ENCODE data around the gene RIN3. TPM values are rescaled to one million over a fixed set of nuclear protein-coding genes. Genes with fewer than 3 reads are reported as not detected.

Gene RIN3
- total RNA-seq, 3 donors from 2014 or later = 10.7 to 19.7 (median 12.1) TPM

DNA sequence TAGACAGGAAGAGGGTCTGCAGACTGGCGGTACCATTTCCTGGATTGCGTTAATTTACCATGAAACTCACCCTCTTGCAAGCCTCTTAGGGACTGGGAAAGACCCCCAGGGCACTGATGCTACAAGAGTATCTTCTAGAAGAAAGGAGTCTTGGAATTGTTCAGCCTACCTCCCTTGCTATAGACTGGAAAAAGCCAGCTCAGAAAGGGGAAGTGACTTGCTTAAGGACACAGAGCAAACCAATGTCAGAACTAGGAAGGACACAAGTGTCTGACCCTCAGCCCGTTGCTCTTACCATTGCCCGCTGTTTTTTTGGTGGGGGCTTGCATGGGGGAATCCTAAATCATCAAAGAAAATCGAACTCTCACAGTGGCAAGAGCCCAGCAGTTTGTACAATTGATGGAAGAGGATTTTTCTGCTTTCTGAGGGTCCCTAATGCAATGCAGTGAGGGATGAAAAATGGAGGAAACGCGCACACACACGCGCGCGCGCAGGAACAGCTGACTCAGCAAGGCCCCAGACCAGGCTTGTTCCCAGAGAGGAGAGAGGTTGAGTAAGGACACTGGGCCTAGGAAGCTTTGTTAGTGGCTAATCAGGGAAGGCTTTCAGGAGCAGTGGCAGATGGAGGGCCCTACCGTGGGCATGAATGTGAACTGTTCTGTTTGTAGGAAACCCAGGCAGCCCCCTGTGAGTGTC lies 50.9 kb downstream of the RIN3 start:
- Histone ChIP-seq H3K4me1 (no peaks in the 10 kb centered on the region), H3K9me3 (peaks cover 8 to 11% of the 10 kb centered on the region in 2 donors), H3K4me3 (no peak overlapping the region), H3K27ac (no peak overlapping the region), H3K36me3 (no peaks in the 10 kb centered on the region), H3K27me3 (no peaks in the 10 kb centered on the region)
- DNase-seq (ENCODE audit: low spot score in 2 of 2) = no peak
- TF ChIP-seq, protein P1, sequence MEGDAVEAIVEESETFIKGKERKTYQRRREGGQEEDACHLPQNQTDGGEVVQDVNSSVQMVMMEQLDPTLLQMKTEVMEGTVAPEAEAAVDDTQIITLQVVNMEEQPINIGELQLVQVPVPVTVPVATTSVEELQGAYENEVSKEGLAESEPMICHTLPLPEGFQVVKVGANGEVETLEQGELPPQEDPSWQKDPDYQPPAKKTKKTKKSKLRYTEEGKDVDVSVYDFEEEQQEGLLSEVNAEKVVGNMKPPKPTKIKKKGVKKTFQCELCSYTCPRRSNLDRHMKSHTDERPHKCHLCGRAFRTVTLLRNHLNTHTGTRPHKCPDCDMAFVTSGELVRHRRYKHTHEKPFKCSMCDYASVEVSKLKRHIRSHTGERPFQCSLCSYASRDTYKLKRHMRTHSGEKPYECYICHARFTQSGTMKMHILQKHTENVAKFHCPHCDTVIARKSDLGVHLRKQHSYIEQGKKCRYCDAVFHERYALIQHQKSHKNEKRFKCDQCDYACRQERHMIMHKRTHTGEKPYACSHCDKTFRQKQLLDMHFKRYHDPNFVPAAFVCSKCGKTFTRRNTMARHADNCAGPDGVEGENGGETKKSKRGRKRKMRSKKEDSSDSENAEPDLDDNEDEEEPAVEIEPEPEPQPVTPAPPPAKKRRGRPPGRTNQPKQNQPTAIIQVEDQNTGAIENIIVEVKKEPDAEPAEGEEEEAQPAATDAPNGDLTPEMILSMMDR (IDR thresholded peaks at IDR 0.05) = no peak
- no peak for TF ChIP-seq POLR2A (IDR thresholded peaks at IDR 0.05)
- no peak for TF ChIP-seq POLR2AphosphoS5 (IDR thresholded peaks at IDR 0.05)
- intact Hi-C loops (cut with DNase I; ENCODE audit: low total_unique reads) = no loop called here

DNA sequence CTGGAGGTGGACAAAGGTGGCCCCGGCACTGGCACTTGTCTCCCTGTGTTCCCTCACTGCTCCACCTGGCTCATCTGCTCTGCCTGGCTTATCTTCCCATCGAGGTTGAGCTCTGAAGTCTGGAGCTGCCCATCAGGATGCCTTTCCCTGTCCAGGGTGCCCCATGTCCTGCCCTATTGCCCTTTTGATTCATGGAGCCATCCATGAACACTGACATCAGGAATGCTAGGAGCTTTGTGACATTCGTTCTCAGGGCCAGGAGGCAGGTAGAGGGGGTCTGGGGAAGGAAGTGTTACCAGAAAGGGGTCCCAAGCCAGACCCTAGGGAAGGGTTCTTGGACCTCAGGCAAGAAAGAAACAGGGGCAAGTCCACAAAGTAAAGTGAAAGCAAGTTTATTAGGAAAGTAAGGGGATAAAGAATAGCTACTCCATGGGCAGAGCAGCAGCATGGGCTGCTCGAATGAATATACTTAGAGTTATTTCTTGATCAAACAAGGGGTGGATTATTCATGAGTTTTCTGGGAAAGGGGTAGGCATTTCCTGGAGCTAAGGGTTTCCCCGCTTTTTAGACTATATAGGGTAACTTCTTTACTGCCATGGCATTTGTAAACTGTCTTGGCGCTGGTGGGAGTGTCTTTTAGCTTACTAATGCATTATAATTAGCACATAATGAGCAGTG lies 51.6 kb downstream of the RIN3 start:
- no peaks in the 10 kb centered on the region for H3K36me3 ChIP-seq
- peaks cover 8 to 11% of the 10 kb centered on the region in 2 donors for H3K9me3 ChIP-seq
- no peaks in the 10 kb centered on the region for H3K4me1 ChIP-seq
- TF ChIP-seq, protein P1 (IDR thresholded peaks at IDR 0.05) = no peak
- TF ChIP-seq POLR2A (IDR thresholded peaks at IDR 0.05) (no peak), POLR2AphosphoS5 (IDR thresholded peaks at IDR 0.05) (no peak)
- H3K27me3 ChIP-seq = no peaks in the 10 kb centered on the region
- no peak overlapping the region for H3K27ac ChIP-seq
- DNase-seq (ENCODE audit: low spot score in 2 of 2) = no peak
- intact Hi-C loops (cut with DNase I; ENCODE audit: low total_unique reads) = no loop called here
- no peak overlapping the region for H3K4me3 ChIP-seq

DNA sequence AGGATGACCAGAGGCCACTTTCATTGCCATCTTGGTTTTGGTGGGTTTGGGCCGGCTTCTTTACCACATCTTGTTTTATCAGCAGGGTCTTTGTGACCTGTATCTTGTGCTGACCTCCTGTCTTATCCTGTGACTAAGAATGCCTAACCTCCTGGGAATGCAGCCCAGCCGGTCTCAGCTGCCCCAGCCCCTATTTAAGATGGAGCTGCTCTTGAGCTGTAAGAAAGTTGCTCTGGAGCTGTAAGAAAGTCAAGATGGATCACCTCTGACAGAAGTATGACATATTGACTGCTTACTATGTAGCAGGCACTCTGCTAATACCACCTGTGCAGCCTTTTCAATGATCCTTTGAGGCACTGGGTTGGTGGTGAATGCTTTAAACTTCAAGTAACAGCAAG lies 52.1 kb downstream of the RIN3 start:
- TF ChIP-seq, protein P1 (IDR thresholded peaks at IDR 0.05) = no peak
- no peak for TF ChIP-seq POLR2AphosphoS5 (IDR thresholded peaks at IDR 0.05)
- TF ChIP-seq POLR2A (IDR thresholded peaks at IDR 0.05) = no peak
- intact Hi-C loops (cut with DNase I; ENCODE audit: low total_unique reads) = no loop called here
- peaks cover 8 to 11% of the 10 kb centered on the region in 2 donors for H3K9me3 ChIP-seq
- H3K4me3 ChIP-seq = no peak overlapping the region
- DNase-seq (ENCODE audit: low spot score in 2 of 2) = no peak
- H3K4me1 ChIP-seq = no peaks in the 10 kb centered on the region
- H3K27me3 ChIP-seq = no peaks in the 10 kb centered on the region
- no peak overlapping the region for H3K27ac ChIP-seq
- H3K36me3 ChIP-seq = no peaks in the 10 kb centered on the region

DNA sequence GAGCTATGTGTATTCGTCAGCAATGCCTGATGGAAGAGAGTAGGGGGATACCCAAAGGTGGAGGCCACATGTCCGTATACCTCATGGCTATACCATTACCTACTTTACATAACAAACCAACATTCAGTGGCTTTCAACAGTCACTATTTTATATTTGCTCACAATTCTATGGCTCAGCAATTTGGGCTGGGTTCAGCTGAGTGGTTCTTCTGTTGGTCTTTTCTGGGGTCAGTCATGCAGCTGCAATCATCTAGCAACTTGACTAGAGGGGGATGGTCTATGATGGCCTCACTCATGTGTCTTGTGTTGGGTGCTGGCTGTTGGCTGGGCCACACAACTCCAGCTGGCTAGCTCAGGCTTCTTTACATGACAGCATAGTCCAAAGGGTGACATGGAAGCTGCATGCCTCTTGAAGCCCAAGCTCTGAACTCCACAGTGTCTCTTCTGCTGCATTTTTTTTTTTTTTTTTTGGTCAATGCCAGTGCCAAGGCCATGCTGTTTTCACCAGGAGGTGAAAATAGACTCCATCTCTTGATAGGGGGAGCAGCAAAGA lies 53.7 kb downstream of the RIN3 start:
- no peak for TF ChIP-seq POLR2A (IDR thresholded peaks at IDR 0.05)
- TF ChIP-seq, protein P1 (IDR thresholded peaks at IDR 0.05) = no peak
- no peak for TF ChIP-seq POLR2AphosphoS5 (IDR thresholded peaks at IDR 0.05)
- Histone ChIP-seq H3K4me3 (no peak overlapping the region), H3K27me3 (no peaks in the 10 kb centered on the region), H3K4me1 (no peaks in the 10 kb centered on the region), H3K9me3 (peaks cover 8 to 11% of the 10 kb centered on the region in 2 donors), H3K27ac (no peak overlapping the region), H3K36me3 (no peaks in the 10 kb centered on the region)
- intact Hi-C loops (cut with DNase I; ENCODE audit: low total_unique reads) = no loop called here
- no peak for DNase-seq (ENCODE audit: low spot score in 2 of 2)
